ENCODE data around the gene PSTPIP2. TPM values are rescaled to one million over a fixed set of nuclear protein-coding genes. Genes with fewer than 3 reads are reported as not detected.

PSTPIP2 gene
- total and polyA plus RNA-seq, 9 of the 15 experiments (the other 6 are each of a cell fraction or from before 2014, with no cell fraction given): 14.0 to 45.7 (median 27.1) TPM

DNA sequence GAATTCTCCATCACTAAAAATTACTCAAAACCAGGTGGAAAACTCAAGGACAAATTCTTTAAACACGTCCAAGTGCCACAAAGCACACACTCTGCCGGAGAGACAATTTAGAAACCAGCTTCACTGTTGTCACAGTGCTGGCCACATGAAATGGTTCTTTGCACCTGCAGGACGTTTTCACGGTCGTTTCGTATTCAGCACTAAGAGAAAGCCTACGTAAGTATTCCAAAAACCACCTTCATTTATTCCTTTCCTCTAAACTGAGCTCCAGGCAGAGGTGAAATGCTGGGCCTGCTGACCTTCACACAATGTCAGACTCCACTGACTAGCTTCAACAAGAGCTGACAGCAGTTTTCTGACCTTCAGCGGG, 25.4 kb upstream of the PSTPIP2 start (continued):
- TF ChIP-seq, protein P1, sequence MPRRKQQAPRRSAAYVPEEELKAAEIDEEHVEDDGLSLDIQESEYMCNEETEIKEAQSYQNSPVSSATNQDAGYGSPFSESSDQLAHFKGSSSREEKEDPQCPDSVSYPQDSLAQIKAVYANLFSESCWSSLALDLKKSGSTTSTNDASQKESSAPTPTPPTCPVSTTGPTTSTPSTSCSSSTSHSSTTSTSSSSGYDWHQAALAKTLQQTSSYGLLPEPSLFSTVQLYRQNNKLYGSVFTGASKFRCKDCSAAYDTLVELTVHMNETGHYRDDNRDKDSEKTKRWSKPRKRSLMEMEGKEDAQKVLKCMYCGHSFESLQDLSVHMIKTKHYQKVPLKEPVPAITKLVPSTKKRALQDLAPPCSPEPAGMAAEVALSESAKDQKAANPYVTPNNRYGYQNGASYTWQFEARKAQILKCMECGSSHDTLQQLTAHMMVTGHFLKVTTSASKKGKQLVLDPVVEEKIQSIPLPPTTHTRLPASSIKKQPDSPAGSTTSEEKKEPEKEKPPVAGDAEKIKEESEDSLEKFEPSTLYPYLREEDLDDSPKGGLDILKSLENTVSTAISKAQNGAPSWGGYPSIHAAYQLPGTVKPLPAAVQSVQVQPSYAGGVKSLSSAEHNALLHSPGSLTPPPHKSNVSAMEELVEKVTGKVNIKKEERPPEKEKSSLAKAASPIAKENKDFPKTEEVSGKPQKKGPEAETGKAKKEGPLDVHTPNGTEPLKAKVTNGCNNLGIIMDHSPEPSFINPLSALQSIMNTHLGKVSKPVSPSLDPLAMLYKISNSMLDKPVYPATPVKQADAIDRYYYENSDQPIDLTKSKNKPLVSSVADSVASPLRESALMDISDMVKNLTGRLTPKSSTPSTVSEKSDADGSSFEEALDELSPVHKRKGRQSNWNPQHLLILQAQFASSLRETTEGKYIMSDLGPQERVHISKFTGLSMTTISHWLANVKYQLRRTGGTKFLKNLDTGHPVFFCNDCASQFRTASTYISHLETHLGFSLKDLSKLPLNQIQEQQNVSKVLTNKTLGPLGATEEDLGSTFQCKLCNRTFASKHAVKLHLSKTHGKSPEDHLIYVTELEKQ (CRISPR knock-in tag; IDR thresholded peaks at IDR 0.05): no peak
- TF ChIP-seq TAF15 (IDR thresholded peaks at IDR 0.05; ENCODE audit: low read depth, low read length) (no peak), STAG1 (CRISPR knock-in tag; IDR thresholded peaks at IDR 0.05; ENCODE audit: borderline replicate concordance) (no peak), POLR2A (conservative IDR thresholded peaks at IDR 0.05) (no peak), MEF2D (tag; conservative IDR thresholded peaks at IDR 0.05; ENCODE audit: low read depth) (no peak), TAF1 (IDR thresholded peaks at IDR 0.05; ENCODE audit: control insufficient read depth, extremely low read depth, insufficient read depth, low read length, severe bottlenecking) (no peak), RHOXF2B (CRISPR knock-in tag; conservative IDR thresholded peaks at IDR 0.05) (no peak)

DNA sequence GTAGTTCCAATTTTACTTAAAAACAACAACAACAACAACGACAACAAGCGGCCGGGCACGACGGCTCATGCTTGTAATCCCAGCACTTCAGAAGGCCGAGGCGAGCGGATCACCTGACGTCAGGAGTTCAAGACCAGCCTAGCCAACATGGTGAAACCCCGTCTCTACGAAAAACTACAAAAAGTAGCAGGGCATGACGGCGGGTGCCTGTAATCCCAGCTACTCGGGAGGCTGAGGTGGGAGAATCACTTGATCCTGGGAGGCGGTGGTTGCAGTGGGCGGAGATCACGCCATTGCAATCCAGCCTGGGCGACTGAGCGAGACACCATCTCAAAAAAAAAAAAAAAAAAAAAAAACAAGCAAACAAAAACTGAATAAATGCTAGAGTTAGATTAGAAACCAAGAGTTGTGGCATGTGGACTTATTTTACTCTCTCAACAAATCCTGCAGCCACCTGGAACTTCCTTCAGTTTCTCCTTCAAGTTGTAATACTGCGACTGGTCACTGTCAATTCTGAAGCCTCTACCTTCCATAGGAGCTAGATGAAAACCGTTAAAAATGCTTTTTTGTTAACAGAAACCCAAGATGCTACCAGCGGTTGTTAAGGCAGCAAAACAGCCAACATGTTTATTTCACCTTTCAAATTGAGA, 24.7 kb upstream of the PSTPIP2 start:
- POLR2A ChIA-PET: interaction anchor here (1.3 kb wide), 1 partner anchor 23 kb away, joined by 3 read pairs; no protein-coding TSS in a partner anchor
- 0% methylated on average over 18 of the region's 22 CpGs for WGBS (ENCODE audit: insufficient coverage, low coverage, missing lambda C conversion rate)
- H3K9me3 ChIP-seq (replicated peaks; ENCODE audit: control insufficient read depth, insufficient read depth, low read depth, low read length): no peaks in the 10 kb centered on the region
- FAIRE-seq (peak; percentile 67), DNase-seq (ENCODE audit: extremely low read depth in 1 of 4, low spot score in 3 of 4) (peak in 1 of 4 experiments; percentile 7), ATAC-seq (peak; percentile 33)
- H3K4me2 ChIP-seq (ENCODE audit: insufficient read depth, low read length): peak overlapping the region; percentile 88
- in situ Hi-C loops (cut with MboI): no loop called here
- H3K79me2 ChIP-seq (ENCODE audit: control insufficient read depth, insufficient read depth, low read length): peaks cover 65% of the 10 kb centered on the region
- H3K9ac ChIP-seq (ENCODE audit: insufficient read depth in 1 of 2, low read depth in 2 of 2, low read length in 2 of 2): peak overlapping the region; percentile 87 to 99
- peaks cover 3 to 6% of the 10 kb centered on the region in 2 experiments; a peak in 2 of 5 replicates for H3K4me1 ChIP-seq (replicated peaks in 1 of 2; ENCODE audit: control insufficient read depth in 2 of 2, insufficient read depth in 2 of 2, low read length in 2 of 2)
- peak overlapping the region; percentile 94 for H3K4me3 ChIP-seq
- TSS peak; percentile 57 for BruUV-seq (replicated peaks)
- H4K20me1 ChIP-seq (replicated peaks; ENCODE audit: control insufficient read depth, insufficient read depth, low read length): no peaks in the 10 kb centered on the region
- CTCF ChIA-PET (ENCODE audit: low intra/inter-chr PET ratio): no interaction called here
- no peaks in the 10 kb centered on the region for H3K9me1 ChIP-seq (ENCODE audit: control insufficient read depth, insufficient read depth, low read length)
- no peak overlapping the region for H2AFZ ChIP-seq (ENCODE audit: low read depth, low read length)
- peak overlapping the region; percentile 99 for H3K27ac ChIP-seq (ENCODE audit: extremely low read depth, low read depth, low read length)
- intact Hi-C loops (cut with micrococcal nuclease): no loop called here
- H3K27me3 ChIP-seq (ENCODE audit: control insufficient read depth in 2 of 2, insufficient read depth in 2 of 2, low read length in 2 of 2): no peaks in the 10 kb centered on the region
- H3K36me3 ChIP-seq (ENCODE audit: control insufficient read depth, insufficient read depth, low read length): peaks cover 41% of the 10 kb centered on the region
- TF ChIP-seq CEBPG (CRISPR knock-in tag; IDR thresholded peaks at IDR 0.05) (no peak), CEBPG (tag; conservative IDR thresholded peaks at IDR 0.05 in 1 of 2, IDR thresholded peaks at IDR 0.05 in 1 of 2) (no peak), ZNF398 (CRISPR knock-in tag; IDR thresholded peaks at IDR 0.05) (no peak), ZNF511 (CRISPR knock-in tag; IDR thresholded peaks at IDR 0.05) (no peak), YY1 (IDR thresholded peaks at IDR 0.05; ENCODE audit: borderline replicate concordance in 1 of 3, control insufficient read depth in 1 of 3, extremely low read depth in 1 of 3, insufficient read depth in 3 of 3, insufficient read length in 1 of 3, insufficient replicate concordance in 2 of 3, low read depth in 1 of 3, low read length in 2 of 3) (peak in 1 of 3 experiments; percentile 6)
- TF ChIP-seq, protein P2, sequence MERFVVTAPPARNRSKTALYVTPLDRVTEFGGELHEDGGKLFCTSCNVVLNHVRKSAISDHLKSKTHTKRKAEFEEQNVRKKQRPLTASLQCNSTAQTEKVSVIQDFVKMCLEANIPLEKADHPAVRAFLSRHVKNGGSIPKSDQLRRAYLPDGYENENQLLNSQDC (CRISPR knock-in tag; IDR thresholded peaks at IDR 0.05): no peak
